Smooth muscle cell (in vitro differentiated cells): ENCODE data around the gene HDAC9. TPM values are rescaled to one million over a fixed set of nuclear protein-coding genes. Genes with fewer than 3 reads are reported as not detected.

Experiments used
- DNase-seq: peaks from one replicate; lab custom pipeline; 2025; ENCODE audit not compliant: unreplicated experiment; lab: John Stamatoyannopoulos, UW
- H2AFZ ChIP-seq: fragments of 200-600 bp; sonication (generic); 2 replicates; pipeline ENCODE4 v1.6.0; 2016; ENCODE audit warnings: antibody characterized with exemption, low read depth, mild to moderate bottlenecking
- H3F3A ChIP-seq: fragments of 200-600 bp; sonication (generic); 2 replicates; pipeline ENCODE4 v1.6.0; 2017; ENCODE audit warnings: antibody characterized with exemption, low read depth
- H3K27ac ChIP-seq: fragments of 200-600 bp; sonication (generic); 2 replicates; pipeline ENCODE4 v1.5.1; 2016; ENCODE audit warnings: low read depth, mild to moderate bottlenecking
- H3K27me3 ChIP-seq: fragments of 200-600 bp; sonication (generic); 2 replicates; pipeline ENCODE4 v1.6.1; 2016; ENCODE audit warnings: low read depth, mild to moderate bottlenecking
- H3K36me3 ChIP-seq: fragments of 200-600 bp; sonication (generic); 2 replicates; pipeline ENCODE4 v1.5.1; 2016; ENCODE audit warnings: low read depth
- H3K4me1 ChIP-seq: fragments of 200-600 bp; sonication (generic); 2 replicates; pipeline ENCODE4 v1.5.1; 2016; ENCODE audit warnings: low read depth
- H3K4me2 ChIP-seq: fragments of 200-600 bp; sonication (generic); 2 replicates; pipeline ENCODE4 v1.6.0; 2016; ENCODE audit warnings: mild to moderate bottlenecking
- H3K4me3 ChIP-seq: fragments of 200-600 bp; sonication (generic); 2 replicates; pipeline ENCODE4 v1.5.1; 2016; ENCODE audit warnings: mild to moderate bottlenecking
- H3K79me2 ChIP-seq: fragments of 200-600 bp; sonication (generic); 2 replicates; pipeline ENCODE4 v1.6.0; 2016; ENCODE audit warnings: low read depth, mild to moderate bottlenecking
- H3K9ac ChIP-seq: fragments of 200-600 bp; sonication (generic); 2 replicates; pipeline ENCODE4 v1.6.0; 2016; ENCODE audit warnings: low read depth
- H3K9me3 ChIP-seq: fragments of 200-600 bp; sonication (generic); replicated peaks from 2 replicates; pipeline ENCODE4 v1.5.1; 2016; ENCODE audit warnings: low read depth
- H4K20me1 ChIP-seq: fragments of 200-600 bp; sonication (generic); 2 replicates; pipeline ENCODE4 v1.6.0; 2016; ENCODE audit warnings: low read depth
- CTCF ChIP-seq: fragments of 200-600 bp; sonication (generic); IDR thresholded peaks from 2 replicates; pipeline ENCODE4 v1.5.1; 2017; ENCODE audit warnings: borderline replicate concordance, mild to moderate bottlenecking, antibody characterized with exemption; ENCODE audit not compliant: insufficient read depth, poor library complexity, severe bottlenecking
- WGBS: methylation state at CpG from one replicate; pipeline ENCODE4 v1.1.7; 2016; ENCODE audit warnings: low lambda C conversion rate; 5-methylcytosine and 5-hydroxymethylcytosine counted together
- polyA plus RNA-seq: library from polyadenylated mRNA; unstranded; fragments of >200 nt; fragmentation: Nextera tagmentation; extraction: Ambion mirVana; gene quantifications from 2 replicates; pipeline ENCODE4 v1.2.1, GENCODE V29; 2016
- total RNA-seq: library from RNA; depleted of rRNA; stranded (reverse); fragments of >200 nt; gene quantifications from 2 replicates; pipeline ENCODE4 v1.2.3, GENCODE V29; 2014

Gene HDAC9
- total and polyA plus RNA-seq, 2 experiments from 2014 or later = 2.2 to 7.1 TPM

- no peaks in the 10 kb centered on the region for H3K9me3 ChIP-seq
- H3K36me3 ChIP-seq = no peaks in the 10 kb centered on the region
- H3K79me2 ChIP-seq = no peaks in the 10 kb centered on the region
- H2AFZ ChIP-seq = no peak overlapping the region
- no peak overlapping the region for H3K4me3 ChIP-seq
- H3K9ac ChIP-seq = no peak overlapping the region
- no peak overlapping the region for H3K27ac ChIP-seq
- no peaks in the 10 kb centered on the region for H3F3A ChIP-seq
- no peak for TF ChIP-seq CTCF
- WGBS = 73% methylated on average over 4 of the region's 4 CpGs
- no peak for DNase-seq
- H4K20me1 ChIP-seq = no peaks in the 10 kb centered on the region
- H3K4me2 ChIP-seq = no peak overlapping the region
- no peaks in the 10 kb centered on the region for H3K27me3 ChIP-seq
- no peaks in the 10 kb centered on the region for H3K4me1 ChIP-seq
Measured at GRCh38 chr7:18831419-18831818, 335.9 kb downstream of the HDAC9 start.

GRCh38 chr7:18831943-18832342 lies 336.4 kb downstream of the HDAC9 start:
- no peak for TF ChIP-seq CTCF
- H3K4me3 ChIP-seq = no peak overlapping the region
- H3F3A ChIP-seq = no peaks in the 10 kb centered on the region
- no peak overlapping the region for H3K9ac ChIP-seq
- no peaks in the 10 kb centered on the region for H3K27me3 ChIP-seq
- H3K27ac ChIP-seq = no peak overlapping the region
- no peaks in the 10 kb centered on the region for H3K36me3 ChIP-seq
- H3K4me2 ChIP-seq = no peak overlapping the region
- no peaks in the 10 kb centered on the region for H3K4me1 ChIP-seq
- no peaks in the 10 kb centered on the region for H3K9me3 ChIP-seq
- no peak overlapping the region for H2AFZ ChIP-seq
- WGBS = 97% methylated on average over 2 of the region's 2 CpGs
- no peaks in the 10 kb centered on the region for H3K79me2 ChIP-seq
- no peaks in the 10 kb centered on the region for H4K20me1 ChIP-seq
- no peak for DNase-seq

- Histone ChIP-seq H3K36me3 (no peaks in the 10 kb centered on the region), H3K9ac (no peak overlapping the region), H3K4me3 (no peak overlapping the region), H3K27me3 (no peaks in the 10 kb centered on the region), H3F3A (no peaks in the 10 kb centered on the region), H3K9me3 (no peaks in the 10 kb centered on the region), H3K27ac (no peak overlapping the region), H3K79me2 (no peaks in the 10 kb centered on the region), H3K4me1 (no peaks in the 10 kb centered on the region), H4K20me1 (no peaks in the 10 kb centered on the region), H2AFZ (peak overlapping the region; percentile 36), H3K4me2 (no peak overlapping the region)
- DNase-seq = no peak
- 64% methylated on average over 8 of the region's 8 CpGs for WGBS
- TF ChIP-seq CTCF = no peak
Measured at GRCh38 chr7:18834577-18834976, 339.0 kb downstream of the HDAC9 start.

- no peaks in the 10 kb centered on the region for H3K27me3 ChIP-seq
- no peak overlapping the region for H3K4me3 ChIP-seq
- peak overlapping the region; percentile 36 for H2AFZ ChIP-seq
- no peak for TF ChIP-seq CTCF
- H3K36me3 ChIP-seq = no peaks in the 10 kb centered on the region
- no peak overlapping the region for H3K9ac ChIP-seq
- H4K20me1 ChIP-seq = no peaks in the 10 kb centered on the region
- no peaks in the 10 kb centered on the region for H3F3A ChIP-seq
- no peaks in the 10 kb centered on the region for H3K9me3 ChIP-seq
- no peaks in the 10 kb centered on the region for H3K4me1 ChIP-seq
- no peaks in the 10 kb centered on the region for H3K79me2 ChIP-seq
- no peak overlapping the region for H3K4me2 ChIP-seq
- 65% methylated on average over 7 of the region's 7 CpGs for WGBS
- no peak for DNase-seq
- H3K27ac ChIP-seq = no peak overlapping the region
Measured at GRCh38 chr7:18835001-18835690, 339.6 kb downstream of the HDAC9 start.
